DND-41 (cell line): ENCODE measurements around the gene GSE1.

ENCODE experiments used
- ATAC-seq: fragments of 200-7000 bp; cut with Tn5 transposase; 3 replicates; pipeline ENCODE4 v1.9.1; 2021; ENCODE audit warnings: low read depth; ENCODE audit not compliant: insufficient read depth
- DNase-seq: peaks from one replicate; pipeline ENCODE4 v3.0.0-alpha.2; 2020
- H2AFZ ChIP-seq: 2 replicates; pipeline ENCODE4 v1.6.0; 2012; ENCODE audit warnings: low read depth, low read length
- H3K27ac ChIP-seq: 2 replicates; pipeline ENCODE4 v1.5.1; 2012; ENCODE audit warnings: low read length, inconsistent platforms
- H3K27me3 ChIP-seq: fragments of 200-600 bp; sonication (generic); 2 replicates; pipeline ENCODE4 v1.6.0; 2012; ENCODE audit warnings: low read length, mild to moderate bottlenecking, inconsistent platforms; ENCODE audit not compliant: insufficient read depth, poor library complexity
- H3K36me3 ChIP-seq: 2 replicates; pipeline ENCODE4 v1.5.1; 2012; ENCODE audit warnings: low read length, inconsistent platforms; ENCODE audit not compliant: insufficient read depth
- H3K4me1 ChIP-seq: 2 replicates; pipeline ENCODE4 v1.5.1; 2012; ENCODE audit warnings: mild to moderate bottlenecking, low read length; ENCODE audit not compliant: insufficient read depth
- H3K4me2 ChIP-seq: 2 replicates; pipeline ENCODE4 v1.6.0; 2012; ENCODE audit warnings: mild to moderate bottlenecking, moderate library complexity, low read length, inconsistent platforms; ENCODE audit not compliant: insufficient read depth
- H3K4me3 ChIP-seq, 2 experiments: fragments of 200-600 bp in 1 of 2; shearing (Covaris generic) in 1 of 2; 2 replicates each; pipeline ENCODE4 v1.5.1; 2012 to 2016; ENCODE audit warnings: inconsistent platforms in 2 of 2, low read length in 2 of 2, mild to moderate bottlenecking in 2 of 2, low read depth in 1 of 2, moderate library complexity in 1 of 2
- H3K79me2 ChIP-seq: 2 replicates; pipeline ENCODE4 v1.6.0; 2012; ENCODE audit warnings: low read length, inconsistent platforms; ENCODE audit not compliant: insufficient read depth
- H3K9ac ChIP-seq: 2 replicates; pipeline ENCODE4 v1.6.0; 2012; ENCODE audit warnings: low read depth, mild to moderate bottlenecking, inconsistent platforms, low read length, moderate library complexity
- H3K9me3 ChIP-seq: 2 replicates; pipeline ENCODE4 v1.5.1; 2012; ENCODE audit warnings: low read length, moderate library complexity, mild to moderate bottlenecking, inconsistent platforms; ENCODE audit not compliant: insufficient read depth, severe bottlenecking
- H4K20me1 ChIP-seq: 2 replicates; pipeline ENCODE4 v1.6.0; 2012; ENCODE audit warnings: low read length; ENCODE audit not compliant: insufficient read depth
- CTCF ChIP-seq: IDR thresholded peaks from 2 replicates; pipeline ENCODE4 v1.5.1; 2012; ENCODE audit warnings: borderline replicate concordance, low read length, moderate library complexity, mild to moderate bottlenecking; ENCODE audit not compliant: poor library complexity, severe bottlenecking; ENCODE audit errors: extremely low read depth
- EZH2 ChIP-seq: IDR thresholded peaks from 3 replicates; pipeline ENCODE4 v1.6.1; 2012; ENCODE audit warnings: borderline replicate concordance, low read depth, mild to moderate bottlenecking, moderate library complexity, low read length, inconsistent platforms; ENCODE audit not compliant: severe bottlenecking

The GSE1 gene

GRCh38 chr16:85603203-85603755 is 9.8 kb upstream of the GSE1 start:
- Histone ChIP-seq H2AFZ (no peak overlapping the region), H3K4me1 (peaks cover 35% of the 10 kb centered on the region), H3K4me2 (no peak overlapping the region), H3K9me3 (no peaks in the 10 kb centered on the region), H3K4me3 (no peak overlapping the region), H4K20me1 (peaks cover 90% of the 10 kb centered on the region), H3K9ac (no peak overlapping the region), H3K27me3 (no peaks in the 10 kb centered on the region), H3K36me3 (peaks cover 10% of the 10 kb centered on the region; the same call in 1 of the 2 replicates), H3K27ac (no peak overlapping the region), H3K79me2 (peaks cover 86% of the 10 kb centered on the region)
- no peak for DNase-seq
- TF ChIP-seq EZH2: no peak
- no peak for TF ChIP-seq CTCF
- ATAC-seq: no peak

GRCh38 chr16:85604145-85604705 is 8.9 kb upstream of the GSE1 start:
- Histone ChIP-seq H3K27me3 (no peaks in the 10 kb centered on the region), H3K4me2 (no peak overlapping the region), H3K27ac (no peak overlapping the region)

GRCh38 chr16:85605051-85605911 is 7.8 kb upstream of the GSE1 start:
- H2AFZ ChIP-seq: no peak overlapping the region
- no peak overlapping the region for H3K4me3 ChIP-seq
- peaks cover 17% of the 10 kb centered on the region; the same call in 1 of the 2 replicates for H3K36me3 ChIP-seq
- peak overlapping the region; percentile 9 for H3K9ac ChIP-seq
- no peak for TF ChIP-seq EZH2
- no peak for TF ChIP-seq CTCF
- peaks cover 91% of the 10 kb centered on the region for H4K20me1 ChIP-seq
- H3K27me3 ChIP-seq: no peaks in the 10 kb centered on the region
- H3K27ac ChIP-seq: peak overlapping the region; percentile 27; the same call in 1 of the 2 replicates
- ATAC-seq (no peak), DNase-seq (no peak)
- no peaks in the 10 kb centered on the region for H3K9me3 ChIP-seq
- peaks cover 84% of the 10 kb centered on the region for H3K79me2 ChIP-seq
- no peak overlapping the region for H3K4me2 ChIP-seq
- H3K4me1 ChIP-seq: peaks cover 55% of the 10 kb centered on the region

More at GRCh38 chr16:85604145-85604705, 8.9 kb upstream of the GSE1 start:
- Histone ChIP-seq H3K9me3 (no peaks in the 10 kb centered on the region), H4K20me1 (peaks cover 91% of the 10 kb centered on the region), H3K4me3 (no peak overlapping the region), H3K9ac (no peak overlapping the region), H3K79me2 (peaks cover 86% of the 10 kb centered on the region), H3K36me3 (peaks cover 17% of the 10 kb centered on the region; the same call in 1 of the 2 replicates), H3K4me1 (peaks cover 44% of the 10 kb centered on the region), H2AFZ (no peak overlapping the region)
- TF ChIP-seq CTCF: no peak
- TF ChIP-seq EZH2: no peak
- ATAC-seq (no peak), DNase-seq (no peak)
